Cerebellar cortex (tissue), 1 donor: ENCODE measurements around the gene SHISAL1.

Source experiments
- DNase-seq: peaks from one replicate; pipeline ENCODE4 v3.0.0-alpha.2; 2015; ENCODE audit warnings: low spot score

SHISAL1 gene

GRCh38 chr22:44231233-44231632, 81.5 kb downstream of the SHISAL1 start:
- DNase-seq, result no peak

GRCh38 chr22:44229809-44230208, 82.9 kb downstream of the SHISAL1 start:
- DNase-seq, result no peak

- no peak for DNase-seq
Measured at GRCh38 chr22:44229331-44229730, 83.4 kb downstream of the SHISAL1 start.

- DNase-seq, result no peak
Measured at GRCh38 chr22:44225812-44226211, 86.9 kb downstream of the SHISAL1 start.

- no peak for DNase-seq
Measured at GRCh38 chr22:44225091-44225689, 87.6 kb downstream of the SHISAL1 start.

- DNase-seq, result no peak
Measured at GRCh38 chr22:44224166-44224565, 88.6 kb downstream of the SHISAL1 start.

GRCh38 chr22:44221710-44222475, 90.9 kb downstream of the SHISAL1 start:
- no peak for DNase-seq

- DNase-seq, result no peak
Measured at GRCh38 chr22:44220727-44221680, 91.7 kb downstream of the SHISAL1 start.

GRCh38 chr22:44219101-44219870, 93.5 kb downstream of the SHISAL1 start:
- no peak for DNase-seq

- DNase-seq, result no peak
Measured at GRCh38 chr22:44218071-44218470, 94.7 kb downstream of the SHISAL1 start.

- no peak for DNase-seq
Measured at GRCh38 chr22:44217346-44217745, 95.4 kb downstream of the SHISAL1 start.

GRCh38 chr22:44215287-44215686, 97.5 kb downstream of the SHISAL1 start:
- DNase-seq, result no peak

GRCh38 chr22:44214764-44215163, 98.0 kb downstream of the SHISAL1 start:
- DNase-seq, result no peak

GRCh38 chr22:44214187-44214586, 98.6 kb downstream of the SHISAL1 start:
- no peak for DNase-seq

GRCh38 chr22:44213489-44214043, 99.2 kb downstream of the SHISAL1 start:
- DNase-seq, result no peak

GRCh38 chr22:44212936-44213335, 99.8 kb downstream of the SHISAL1 start:
- DNase-seq, result no peak

- peak; percentile 16 for DNase-seq
Measured at GRCh38 chr22:44211946-44212930, 100.5 kb downstream of the SHISAL1 start.

- no peak for DNase-seq
Measured at GRCh38 chr22:44211256-44211945, 101.3 kb downstream of the SHISAL1 start.

GRCh38 chr22:44210722-44211121, 102.0 kb downstream of the SHISAL1 start:
- no peak for DNase-seq

- no peak for DNase-seq
Measured at GRCh38 chr22:44209343-44209742, 103.4 kb downstream of the SHISAL1 start.
